SIG-M5 treated with dmso at 0.1 percent for 504 hours (cell line): Measurements from ENCODE around the gene HOXA7.

Source experiments
- DNase-seq: peaks from one replicate; lab custom pipeline; 2025; ENCODE audit not compliant: unreplicated experiment; lab: John Stamatoyannopoulos, UW

Gene HOXA7

DNA sequence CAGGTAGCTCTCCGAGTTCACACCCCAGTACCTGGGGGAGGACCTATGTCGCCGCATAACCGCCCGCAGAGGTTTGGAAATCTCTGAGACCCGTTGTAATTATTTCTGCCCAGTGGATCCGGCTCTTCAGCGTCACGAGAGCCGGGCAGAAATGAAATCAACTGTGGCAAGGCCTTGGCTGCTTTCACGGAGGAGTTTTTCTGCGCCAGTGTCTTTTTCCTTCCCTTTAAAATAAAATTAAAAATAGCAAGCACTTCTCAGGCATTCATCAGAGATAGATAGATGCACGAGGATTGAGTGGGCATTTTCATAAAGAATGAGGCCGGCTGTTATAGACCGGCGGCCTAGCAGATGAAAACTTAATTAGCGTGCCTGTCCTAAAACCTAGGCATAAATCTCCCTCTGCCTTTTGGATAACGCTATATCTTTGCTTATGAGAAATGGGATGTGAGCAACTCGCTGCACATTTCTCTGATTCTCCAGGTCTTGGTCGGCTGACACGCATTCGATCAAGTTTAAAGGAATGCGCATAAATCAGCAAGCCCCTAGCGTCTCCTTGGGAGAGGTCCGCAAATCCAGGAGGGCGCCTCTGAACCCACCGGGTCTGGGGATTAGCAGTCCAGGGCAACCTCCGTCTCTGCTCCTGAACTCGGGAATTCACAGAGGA lies 37.0 kb upstream of the HOXA7 start:
- DNase-seq, result no peak

DNA sequence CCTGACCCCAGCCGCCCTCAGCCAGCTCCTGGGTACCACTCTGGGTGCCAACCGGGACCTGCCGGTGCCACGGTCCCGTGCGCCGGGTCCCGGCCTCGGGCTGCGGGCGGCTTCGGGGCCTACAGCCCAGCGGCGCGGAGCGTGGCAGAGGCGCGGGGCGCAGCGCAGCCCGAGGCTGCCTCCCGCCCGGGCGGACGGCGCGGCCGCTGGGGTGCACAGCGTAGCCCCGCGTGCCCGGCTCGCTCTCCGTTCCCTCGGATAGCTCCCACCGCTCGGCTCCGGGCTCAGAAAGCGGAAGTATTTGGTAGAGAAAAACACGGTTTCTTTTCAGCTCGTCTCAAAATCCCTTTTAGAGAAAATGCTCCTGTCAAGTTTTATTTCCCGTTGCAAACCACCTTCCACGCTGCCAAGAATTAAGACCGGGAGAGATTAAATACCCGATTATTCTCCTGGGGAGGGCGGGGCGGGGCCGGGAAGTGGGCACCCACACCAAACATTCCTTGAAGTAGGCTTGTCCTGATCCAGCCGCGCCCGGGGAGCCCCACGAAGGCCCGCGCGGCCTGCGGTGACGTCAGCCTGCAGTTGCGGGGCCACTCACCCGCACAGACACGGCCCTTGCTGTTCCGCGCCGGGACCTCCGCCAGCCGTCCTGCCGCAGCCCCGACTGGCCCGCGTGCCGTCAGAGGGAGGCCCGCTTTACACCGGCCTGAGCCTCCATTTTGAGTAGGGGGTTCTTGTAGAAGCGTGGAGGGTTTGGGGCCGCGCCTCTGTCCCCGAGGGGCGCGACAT lies 36.3 kb upstream of the HOXA7 start:
- DNase-seq, result peak; percentile 47

DNA sequence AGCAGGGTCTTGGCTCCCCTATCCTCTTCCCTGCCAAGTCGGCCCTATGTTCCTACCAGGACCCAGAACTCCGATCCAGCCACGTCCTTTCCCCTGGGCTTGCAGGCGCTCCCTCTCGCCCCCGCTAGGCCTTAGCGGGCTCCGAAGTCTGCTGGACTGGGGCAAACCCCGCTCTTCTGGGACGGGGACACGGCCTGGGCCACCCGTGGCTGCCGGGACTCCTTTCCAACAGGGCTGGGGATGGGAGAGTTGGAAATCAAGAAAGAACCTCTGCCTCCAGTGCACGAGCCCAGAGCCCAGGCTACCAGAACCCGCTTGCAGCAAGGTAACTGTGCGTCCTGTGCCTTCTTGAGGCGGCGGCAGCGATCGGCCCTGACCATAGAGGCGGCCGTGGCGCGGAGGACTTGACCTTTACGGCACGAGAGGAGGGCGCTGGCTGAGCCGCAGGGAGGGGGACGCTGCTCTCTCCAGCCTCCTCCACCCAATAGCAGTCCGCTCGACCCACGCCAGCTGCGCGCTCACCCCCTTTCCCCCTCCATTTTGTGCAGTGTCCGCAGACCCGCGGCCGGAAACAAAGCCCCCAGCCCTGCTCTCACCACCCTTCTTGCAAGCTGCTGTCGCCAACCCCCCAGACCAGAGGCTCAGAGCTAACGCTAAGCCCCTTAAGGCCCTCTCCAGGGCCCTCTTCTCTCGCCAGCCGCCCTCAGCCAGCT lies 35.5 kb upstream of the HOXA7 start:
- DNase-seq, result no peak

DNA sequence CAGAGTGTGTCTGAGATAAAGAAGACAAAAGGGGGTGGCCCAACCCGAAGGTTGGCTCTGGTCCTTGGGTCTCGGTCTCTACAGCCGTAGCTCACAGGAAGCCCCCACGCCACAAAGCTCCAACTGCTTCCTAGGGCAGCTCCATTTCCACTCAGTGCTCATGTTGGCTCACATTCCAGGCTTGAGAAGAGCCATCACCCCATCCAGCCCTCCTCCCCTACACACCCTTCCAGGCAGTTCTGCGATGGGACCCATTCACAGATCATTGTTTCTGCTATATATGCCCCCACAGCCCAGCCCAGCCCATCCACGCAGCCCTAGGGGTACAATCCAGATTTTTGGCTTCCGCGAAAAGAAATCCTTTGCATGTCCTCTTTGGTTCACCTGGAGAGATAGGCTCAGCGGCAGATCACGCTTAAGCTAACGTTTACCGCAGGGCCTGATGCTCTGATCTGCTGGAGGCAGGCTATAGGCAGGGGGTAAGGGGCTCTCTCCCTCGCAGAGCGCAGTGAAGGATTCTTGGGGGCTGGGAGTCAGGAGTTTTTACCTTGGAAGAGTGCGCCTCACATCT lies 34.8 kb upstream of the HOXA7 start:
- DNase-seq, result no peak

DNA sequence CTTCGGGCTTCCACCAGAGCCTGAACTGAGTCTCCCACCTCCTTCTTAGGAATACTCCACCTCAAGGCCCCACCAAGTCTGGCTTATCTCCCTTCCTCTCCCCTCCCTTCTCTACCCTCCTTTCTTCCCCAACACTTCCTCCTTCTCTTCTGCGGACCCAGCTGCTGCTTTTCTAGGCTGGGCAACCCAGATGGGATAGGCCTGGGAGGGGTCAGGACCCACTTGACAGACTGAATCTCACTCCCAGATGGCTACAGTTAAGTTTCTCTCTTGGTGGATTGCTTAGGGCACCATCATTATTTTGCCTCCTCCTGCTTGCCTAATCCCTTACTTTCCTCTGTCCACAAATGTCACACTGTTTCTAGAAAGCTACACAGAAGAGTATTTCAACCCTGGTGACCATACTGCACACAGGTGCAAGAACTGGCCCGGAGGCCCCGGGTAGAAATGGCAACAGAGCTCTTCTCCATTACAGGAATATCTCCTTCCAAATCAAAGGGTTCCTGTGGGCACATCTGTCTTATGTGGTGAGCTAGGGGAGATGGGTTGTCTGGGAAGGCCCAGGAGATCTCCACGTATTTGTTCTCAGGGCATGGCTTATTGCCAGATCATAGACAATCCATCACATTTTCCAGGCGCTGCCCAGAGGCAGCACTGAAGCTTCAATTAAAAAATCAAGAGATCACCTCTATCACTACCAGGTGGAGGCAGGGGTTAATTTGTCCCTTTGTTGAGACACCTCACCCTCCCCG lies 33.7 kb upstream of the HOXA7 start:
- DNase-seq, result no peak

DNA sequence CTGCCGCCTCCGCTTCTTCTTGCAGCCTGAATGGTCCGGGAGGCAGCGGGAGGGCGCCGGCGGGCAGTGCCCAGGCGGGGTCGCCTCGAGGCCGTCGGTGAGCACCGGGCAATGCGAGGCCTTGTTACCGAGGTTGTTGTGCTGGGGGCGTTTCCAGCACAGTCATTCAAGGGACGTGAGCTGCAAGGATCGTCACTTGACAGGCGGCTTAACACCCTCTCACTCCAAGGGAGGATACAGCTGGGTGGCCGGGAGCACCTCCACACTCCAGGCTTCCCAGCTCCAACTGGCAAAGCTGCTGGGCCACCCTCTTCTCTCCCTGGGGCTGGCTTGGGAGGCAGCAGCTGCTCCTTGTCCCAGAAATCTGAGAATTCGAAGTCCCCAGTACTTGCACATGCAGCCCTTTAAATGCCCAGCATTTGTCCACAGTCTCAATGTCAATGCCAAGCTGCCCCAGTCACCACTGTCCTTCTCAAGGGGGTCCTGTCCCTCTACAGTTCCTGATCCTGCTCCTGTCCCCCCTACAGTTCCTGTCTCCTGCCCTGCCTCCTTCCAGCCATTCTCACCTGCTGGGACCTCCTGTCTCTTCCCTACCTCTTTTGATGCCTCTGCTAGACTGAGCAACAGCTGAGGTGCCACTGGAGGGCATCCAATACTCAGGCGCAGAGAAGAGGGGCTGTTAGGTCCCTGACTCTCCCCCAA lies 33.0 kb upstream of the HOXA7 start:
- DNase-seq, result no peak

DNA sequence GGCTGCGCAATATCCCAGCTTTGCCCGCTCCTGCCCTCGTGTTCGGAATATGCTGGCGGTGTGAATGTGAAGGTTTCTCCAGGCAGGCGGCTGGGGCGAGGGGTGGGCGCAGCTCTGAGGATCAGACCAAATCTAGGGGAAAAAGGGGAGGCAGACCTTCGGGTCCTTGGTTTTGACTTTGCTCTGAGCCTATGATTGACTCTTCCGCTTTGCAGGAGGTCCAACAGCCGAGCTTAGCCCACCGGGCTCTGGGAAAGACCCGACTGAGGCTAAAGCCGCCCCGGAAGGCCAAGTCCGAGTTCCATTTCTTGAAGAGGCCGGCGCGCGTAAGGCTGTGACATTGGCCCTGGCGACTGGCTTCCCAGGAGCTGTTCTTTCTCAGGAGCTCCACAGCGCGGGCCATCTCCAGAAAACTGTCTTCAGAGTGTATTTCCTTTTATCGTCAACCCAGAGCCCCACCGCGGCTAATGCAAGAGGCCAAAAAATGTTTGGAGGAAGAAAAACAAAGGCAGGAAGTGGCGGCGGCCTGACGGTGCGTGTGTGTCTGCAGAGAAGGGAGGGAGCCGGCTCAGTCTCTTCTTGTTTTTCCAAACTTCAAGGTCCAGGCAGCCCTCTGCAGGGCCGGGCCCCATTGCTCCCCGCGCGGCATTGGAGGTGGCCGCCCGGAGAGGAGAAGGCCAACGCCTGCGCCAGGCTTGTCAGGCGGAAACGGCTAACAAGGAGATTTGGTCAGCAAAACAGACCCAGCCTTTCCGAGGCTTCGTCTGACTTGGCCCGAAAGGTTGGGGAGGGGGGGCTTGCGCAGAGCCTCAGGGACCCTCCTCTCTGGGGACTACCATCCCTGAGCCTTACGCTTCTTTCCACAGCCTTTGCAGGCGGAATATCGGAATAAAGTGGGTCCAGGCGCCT lies 32.2 kb upstream of the HOXA7 start:
- DNase-seq, result peak; percentile 47

DNA sequence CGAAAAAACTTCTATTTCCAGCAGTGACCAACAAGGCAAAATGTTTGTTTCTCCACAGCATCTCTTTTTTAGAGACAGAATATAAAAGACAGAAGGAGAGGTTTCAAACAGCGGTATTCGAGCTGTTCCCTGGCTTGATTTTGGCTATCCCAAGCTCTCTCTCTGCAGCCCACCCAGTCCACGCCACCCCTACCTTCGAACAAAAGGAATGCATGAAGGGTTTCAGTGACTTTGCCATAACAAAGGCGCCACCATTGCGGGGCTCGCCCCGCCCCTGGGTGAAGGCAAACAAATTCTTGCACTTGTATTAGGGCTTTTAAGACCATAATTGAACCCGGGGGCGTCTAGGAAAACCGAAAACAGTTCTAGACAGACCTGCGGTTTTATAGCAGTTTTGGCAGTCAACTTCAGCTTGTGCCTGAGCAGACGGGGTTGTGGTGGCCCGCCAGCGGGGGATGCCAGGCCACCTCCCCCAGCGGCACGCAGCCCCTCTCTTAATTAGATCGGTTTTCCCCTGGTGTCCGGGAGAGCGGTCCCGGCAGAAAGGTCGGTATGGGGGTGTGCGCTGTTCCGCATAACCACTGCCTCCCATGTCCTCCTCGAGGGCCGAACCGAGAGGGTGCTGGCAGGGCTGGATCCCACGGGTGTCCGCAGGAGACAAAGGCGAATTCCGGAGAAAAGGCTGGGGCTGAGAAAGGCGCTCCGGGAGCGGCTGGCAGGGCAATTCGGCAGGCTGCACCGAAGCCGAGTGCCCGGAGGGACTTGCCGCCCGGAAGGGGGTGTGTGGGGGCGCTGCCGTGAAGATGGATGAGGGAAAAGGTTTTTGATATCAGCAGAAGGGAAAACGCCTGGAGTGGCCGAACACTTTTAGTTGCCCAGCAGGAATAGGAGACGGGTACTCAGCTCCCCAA lies 31.3 kb upstream of the HOXA7 start:
- no peak for DNase-seq

DNA sequence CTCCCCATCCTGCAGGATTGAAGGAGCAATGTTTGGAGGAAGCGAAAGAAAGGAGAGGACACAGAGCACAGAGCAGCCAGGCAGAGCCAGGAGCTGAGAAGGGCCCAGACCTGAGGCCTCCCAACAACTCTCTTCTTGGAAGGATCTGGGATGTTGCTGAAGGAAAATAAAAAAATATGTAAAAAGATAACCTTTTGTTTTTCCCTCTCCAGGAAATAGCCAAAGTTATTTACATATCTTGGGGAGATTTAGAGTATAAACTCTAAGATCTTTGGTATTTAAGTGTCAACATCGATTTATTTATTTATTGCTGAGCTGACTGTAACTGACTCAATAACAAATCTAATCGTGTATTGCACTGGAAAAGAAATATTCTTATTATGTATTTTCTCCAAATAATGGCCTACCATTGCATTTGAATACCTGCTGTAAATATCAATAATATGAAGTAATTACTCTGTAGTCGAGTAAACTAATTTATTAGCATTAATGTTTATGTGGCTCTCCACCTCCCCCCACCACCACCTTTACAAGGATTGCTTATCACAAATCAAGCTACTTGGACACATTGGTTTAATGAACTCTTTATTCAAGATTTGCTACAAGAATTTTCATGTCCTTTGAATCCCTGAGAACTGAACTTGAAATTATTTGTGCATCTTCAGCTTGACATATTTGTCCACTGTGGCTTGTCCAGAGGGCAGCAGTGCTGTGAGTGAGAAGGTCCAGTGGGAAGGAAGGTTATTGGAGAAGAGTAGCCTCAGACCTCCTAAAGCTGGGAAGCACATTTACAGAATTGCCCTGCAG lies 30.4 kb upstream of the HOXA7 start:
- no peak for DNase-seq

DNA sequence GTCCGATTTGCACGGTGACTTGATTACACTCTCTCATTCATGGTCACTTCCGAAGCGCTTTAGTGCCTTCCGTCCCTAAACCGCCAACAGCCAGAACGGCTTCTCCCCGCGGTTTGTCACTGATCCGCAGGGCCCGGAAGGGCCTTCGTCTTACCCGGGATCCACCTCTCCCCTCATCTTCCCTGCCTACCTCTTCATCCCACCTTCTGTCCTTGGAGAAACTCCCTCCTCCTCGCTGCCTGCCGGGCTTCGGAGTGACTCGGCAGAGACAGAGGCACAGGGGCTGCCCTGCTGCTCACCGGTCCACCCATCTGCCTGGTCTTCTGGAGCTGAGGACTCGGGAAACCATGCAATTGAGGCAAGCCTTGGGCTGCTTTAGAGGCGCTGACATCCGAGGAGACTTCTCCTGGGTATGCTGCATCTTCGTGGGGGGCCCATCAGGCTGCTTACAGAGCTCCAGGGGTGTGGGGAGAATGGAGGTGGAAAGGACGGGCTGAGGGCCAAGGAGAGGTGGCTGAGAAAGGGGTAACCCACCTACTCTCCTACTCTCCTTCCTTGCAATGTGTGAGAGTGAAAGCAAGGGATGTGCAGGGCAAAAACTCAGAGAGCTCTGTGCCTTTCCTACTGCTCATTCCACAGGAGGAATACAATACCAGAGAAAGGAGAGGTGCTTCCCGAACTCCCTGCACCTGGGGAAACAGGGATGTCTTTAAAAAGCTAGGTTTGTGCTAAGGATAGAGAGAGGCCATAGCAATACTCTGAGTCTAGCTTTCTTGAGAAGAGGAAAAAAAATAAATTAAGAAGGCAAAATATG lies 29.6 kb upstream of the HOXA7 start:
- DNase-seq, result no peak

DNA sequence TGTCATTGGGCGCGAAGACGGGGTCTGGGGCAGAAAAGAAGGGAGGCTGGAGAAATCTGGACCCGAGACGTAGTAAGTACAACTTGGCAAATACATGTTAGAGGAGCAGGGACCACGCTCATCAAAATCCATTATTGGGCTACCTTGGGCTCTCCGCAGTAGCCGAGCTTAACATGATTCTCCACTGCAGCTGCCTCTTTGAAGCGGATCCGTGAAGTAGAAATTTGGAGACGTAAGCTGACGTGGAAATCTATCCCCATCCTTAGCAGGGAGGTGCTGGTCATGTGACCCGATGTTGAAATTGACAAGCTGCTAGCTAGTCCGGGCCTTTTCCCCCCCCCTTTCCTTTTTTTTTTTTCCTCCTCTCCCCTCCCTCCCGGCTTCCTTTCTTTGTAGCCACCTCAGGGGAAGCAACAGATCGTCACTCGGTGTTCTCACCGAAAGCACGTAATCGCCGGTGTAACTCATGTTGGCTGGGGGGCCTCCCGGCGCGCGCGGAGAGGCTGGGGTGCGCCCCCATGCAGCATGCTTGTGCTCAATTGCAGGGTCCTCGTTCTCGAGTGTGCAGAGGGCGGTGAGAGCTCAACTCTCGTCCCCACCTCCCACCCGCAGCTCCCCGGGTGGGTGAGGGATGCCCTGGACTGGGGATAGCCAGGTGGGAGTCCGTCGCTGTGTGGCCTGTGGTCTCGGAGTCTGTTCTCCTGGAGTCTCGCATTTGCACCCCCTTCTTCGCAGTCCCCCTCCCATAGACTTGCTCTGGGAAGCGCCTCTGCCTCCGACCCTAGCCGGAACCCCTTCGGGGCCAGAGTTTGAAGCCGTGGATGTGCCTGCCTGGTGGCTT lies 28.8 kb upstream of the HOXA7 start, which contains the start of gene HOXA11:
Gene HOXA11, minus strand, starts transcription at position 220 of the 841 bp plus-strand sequence. Its CDS starts 88 bp downstream, at position 132.
- DNase-seq, result peak; percentile 57

DNA sequence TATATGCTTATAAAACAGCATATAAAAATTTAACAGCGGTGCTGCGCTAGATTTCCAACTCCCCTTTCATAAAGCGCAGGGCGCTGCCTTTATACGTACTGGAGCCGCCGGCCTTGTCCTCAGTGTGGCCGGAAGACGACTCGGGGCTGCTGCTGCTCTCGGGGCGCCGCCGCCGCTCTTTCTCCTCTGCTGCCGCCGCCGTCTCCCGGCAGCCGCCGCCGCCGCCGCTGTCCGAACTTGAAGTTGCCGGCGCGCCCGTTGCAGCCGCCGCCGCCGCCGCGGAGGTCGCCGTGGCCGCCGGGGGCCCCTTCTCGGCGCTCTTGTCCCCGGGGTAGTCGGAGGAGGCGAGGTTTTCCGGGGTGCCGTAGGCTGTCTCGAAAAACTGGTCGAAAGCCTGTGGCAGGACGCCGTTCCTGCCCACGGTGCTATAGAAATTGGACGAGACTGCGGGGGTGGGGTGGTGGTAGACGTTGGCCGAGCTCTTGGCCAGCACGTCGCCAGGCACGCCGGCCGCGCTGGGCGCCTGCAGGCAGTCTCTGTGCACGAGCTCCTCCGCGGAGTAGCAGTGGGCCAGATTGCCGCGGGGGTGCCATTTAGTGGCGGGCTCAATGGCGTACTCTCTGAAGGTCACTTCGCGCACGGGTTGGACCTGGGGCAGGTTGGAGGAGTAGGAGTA lies 28.0 kb upstream of the HOXA7 start:
- DNase-seq, result peak; percentile 35

DNA sequence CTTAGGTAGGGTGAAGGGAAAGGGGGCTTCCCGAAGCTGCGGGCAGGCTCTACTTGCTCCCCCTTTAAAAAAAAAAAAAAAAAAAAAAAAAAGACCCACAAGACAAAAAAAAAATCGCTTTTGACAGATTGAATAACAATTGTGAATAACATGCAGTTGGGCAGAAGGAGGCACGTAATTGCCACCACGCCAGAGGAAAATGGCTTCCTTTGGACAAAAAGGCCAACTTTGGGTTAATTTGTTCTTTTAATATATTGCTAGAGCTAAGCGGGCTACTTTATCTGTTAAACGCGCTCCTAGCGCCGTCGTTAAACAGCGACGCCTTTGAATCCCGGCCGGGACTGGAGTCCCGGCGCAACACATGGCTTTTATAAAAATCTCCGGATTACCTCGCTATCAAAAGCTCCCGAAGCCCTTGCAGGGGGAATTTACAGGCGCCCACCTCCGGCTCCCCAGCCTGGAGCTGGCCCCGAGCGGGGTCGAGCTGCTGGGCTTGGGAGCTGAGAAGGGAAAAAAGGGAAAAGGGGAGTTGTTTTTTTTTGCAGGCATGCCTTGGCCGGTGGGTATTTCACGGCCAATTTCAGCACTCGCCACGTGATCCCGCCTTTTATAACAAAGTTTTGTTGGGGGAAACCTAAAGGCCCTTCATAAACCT lies 27.3 kb upstream of the HOXA7 start:
- DNase-seq, result no peak

DNA sequence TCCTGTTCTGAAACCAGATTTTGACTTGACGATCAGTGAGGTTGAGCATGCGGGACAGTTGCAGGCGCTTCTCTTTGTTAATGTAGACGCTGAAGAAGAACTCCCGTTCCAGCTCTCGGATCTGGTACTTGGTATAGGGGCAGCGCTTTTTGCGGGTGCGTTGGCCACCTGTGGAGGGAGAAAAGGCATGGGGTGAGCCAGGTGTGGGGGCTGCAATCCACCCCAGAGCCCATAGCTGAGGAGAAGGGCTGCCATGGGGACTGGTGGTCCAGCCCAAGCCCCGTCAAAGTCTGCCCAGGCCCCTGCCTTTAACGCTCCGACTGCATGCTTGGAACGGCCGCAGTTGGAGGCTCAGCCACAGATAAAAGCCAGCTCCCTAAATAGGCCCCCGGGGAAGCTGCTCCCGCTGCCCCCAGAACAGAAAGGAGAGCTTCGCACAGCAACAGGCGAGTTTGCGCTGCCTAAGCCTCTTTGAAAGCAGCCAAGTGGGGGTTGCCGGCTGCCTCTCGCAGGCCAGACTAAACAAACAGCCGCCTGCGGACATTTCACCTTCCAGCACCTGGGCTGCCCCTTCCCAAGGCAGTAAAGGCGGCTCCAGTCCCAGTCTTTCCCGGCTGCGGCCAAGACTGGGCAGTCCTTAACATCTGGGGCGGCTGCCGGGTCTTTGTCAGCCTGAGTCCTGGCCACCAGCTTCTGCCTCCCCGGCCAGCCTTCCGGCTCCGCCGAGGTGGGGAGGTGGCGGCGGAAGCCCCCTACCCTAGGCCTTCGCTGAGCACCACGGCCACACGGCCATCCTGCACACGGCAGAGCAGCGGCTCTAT lies 26.6 kb upstream of the HOXA7 start:
- no peak for DNase-seq
